Endothelial cell of umbilical vein (primary cell): ENCODE measurements around the gene TSPOAP1. TPM values are rescaled to one million over a fixed set of nuclear protein-coding genes. Genes with fewer than 3 reads are reported as not detected.

Experiments used
- BruUV-seq: library from RNA; stranded (reverse); fragments of 400-500 nt; replicated peaks from 2 replicates; lab custom pipeline; 2021; lab: Mats Ljungman, UMichigan
- CTCF ChIA-PET: fragments of 300-600, 350-600 bp; sonication (Branson Sonifier 250); formaldehyde crosslinking; loops from one replicate; lab custom pipeline; 2021; ENCODE audit warnings: antibody characterized with exemption, inconsistent platforms; lab: Charles Lee
- POLR2A ChIA-PET: fragments of 300-600, 350-600 bp; sonication (Branson Sonifier 250); formaldehyde crosslinking; loops from one replicate; lab custom pipeline; 2021; ENCODE audit warnings: antibody characterized with exemption, inconsistent platforms; lab: Charles Lee
- DNase-seq: peaks from one replicate; pipeline ENCODE4 v3.0.0-alpha.2; 2011; ENCODE audit warnings: low read depth, low spot score
- FAIRE-seq: peaks from 2 replicates; lab custom pipeline; 2011; peaks lifted over from hg19 to GRCh38; lab: Jason Lieb, UNC
- H2AFZ ChIP-seq: 2 replicates; pipeline ENCODE4 v1.6.0; 2012; ENCODE audit warnings: low read depth, low read length, control low read depth, inconsistent platforms
- H3K27ac ChIP-seq: 2 replicates; pipeline ENCODE4 v1.5.1; 2011; ENCODE audit warnings: low read depth, mild to moderate bottlenecking, control low read depth, low read length, moderate library complexity; ENCODE audit not compliant: insufficient read depth
- H3K27me3 ChIP-seq, 2 experiments: 2 replicates each; pipeline versions ENCODE4 v1.6.0 to v1.6.1; 2011; ENCODE audit warnings: low read length in 2 of 2, mixed read lengths in 1 of 2; ENCODE audit not compliant: control insufficient read depth in 2 of 2, insufficient read depth in 2 of 2
- H3K36me3 ChIP-seq, 2 experiments: 2 replicates in 1 of 2; 3 replicates in 1 of 2; pipeline ENCODE4 v1.5.1; 2011; ENCODE audit warnings: low read length in 2 of 2, mild to moderate bottlenecking in 1 of 2, moderate library complexity in 1 of 2; ENCODE audit not compliant: control insufficient read depth in 2 of 2, insufficient read depth in 2 of 2; ENCODE audit errors: extremely low read depth in 1 of 2
- H3K4me1 ChIP-seq: 3 replicates; pipeline ENCODE4 v1.5.1; 2011; ENCODE audit warnings: mild to moderate bottlenecking, low read length; ENCODE audit not compliant: control insufficient read depth, insufficient read depth; ENCODE audit errors: extremely low read depth
- H3K4me2 ChIP-seq: 2 replicates; pipeline ENCODE4 v1.6.1; 2011; ENCODE audit warnings: low read length, control low read depth, mixed read lengths; ENCODE audit not compliant: insufficient read depth
- H3K4me3 ChIP-seq, 3 experiments: fragments of 200-600 bp in 1 of 3; sonication (generic), shearing (Covaris generic) in 1 of 3; replicated peaks in 1 of 3; 2 replicates each; pipeline ENCODE4 v1.5.1; 2011 to 2016; ENCODE audit warnings: control low read depth in 3 of 3, low read length in 3 of 3, mild to moderate bottlenecking in 2 of 3, inconsistent platforms in 1 of 3, low read depth in 1 of 3, moderate library complexity in 1 of 3; ENCODE audit not compliant: insufficient read depth in 1 of 3
- H3K79me2 ChIP-seq: 2 replicates; pipeline ENCODE4 v1.6.0; 2012; ENCODE audit warnings: low read length, inconsistent platforms; ENCODE audit not compliant: control insufficient read depth, insufficient read depth
- H3K9ac ChIP-seq: replicated peaks from 2 replicates; pipeline ENCODE3; 2011; ENCODE audit warnings: low read length, control low read depth; ENCODE audit not compliant: insufficient read depth; ENCODE audit errors: extremely low read depth
- H3K9me1 ChIP-seq: replicated peaks from 3 replicates; pipeline ENCODE4 v1.6.0; 2011; ENCODE audit warnings: mild to moderate bottlenecking, low read length; ENCODE audit not compliant: control insufficient read depth, insufficient read depth; ENCODE audit errors: extremely low read depth
- H3K9me3 ChIP-seq: replicated peaks from 2 replicates; pipeline ENCODE4 v1.5.1; 2012; ENCODE audit warnings: low read length, inconsistent platforms; ENCODE audit not compliant: control insufficient read depth, insufficient read depth
- H4K20me1 ChIP-seq: replicated peaks from 2 replicates; pipeline ENCODE3; 2011; ENCODE audit warnings: mild to moderate bottlenecking, low read length; ENCODE audit not compliant: control insufficient read depth, insufficient read depth; ENCODE audit errors: extremely low read depth
- EZH2 ChIP-seq: IDR thresholded peaks from 2 replicates; pipeline ENCODE4 v1.6.1; 2012; ENCODE audit warnings: borderline replicate concordance, low read depth, mild to moderate bottlenecking, moderate library complexity, low read length, inconsistent platforms; ENCODE audit not compliant: severe bottlenecking
- FOS ChIP-seq: IDR thresholded peaks from 2 replicates; pipeline ENCODE4 v1.6.1; 2011; ENCODE audit warnings: mild to moderate bottlenecking, low read length, moderate library complexity, borderline replicate concordance; ENCODE audit not compliant: insufficient read depth
- GATA2 ChIP-seq: IDR thresholded peaks from 2 replicates; pipeline ENCODE4 v1.7.0; 2011; ENCODE audit warnings: low read depth, mild to moderate bottlenecking, moderate library complexity, mixed read lengths, low read length; ENCODE audit not compliant: insufficient read length, insufficient read depth
- JUN ChIP-seq: IDR thresholded peaks from 2 replicates; pipeline ENCODE4 v1.6.1; 2011; ENCODE audit warnings: borderline replicate concordance, low read depth; ENCODE audit not compliant: insufficient read length, insufficient read depth
- MYC ChIP-seq: IDR thresholded peaks from one replicate; pipeline ENCODE4 v1.6.1; 2011; ENCODE audit warnings: mild to moderate bottlenecking, low read depth, low read length
- POLR2A ChIP-seq: IDR thresholded peaks from 2 replicates; pipeline ENCODE4 v1.6.1; 2012; ENCODE audit warnings: low read depth, mild to moderate bottlenecking, control low read depth, low read length
- POLR2AphosphoS5 ChIP-seq: IDR thresholded peaks from 2 replicates; pipeline ENCODE4 v1.6.1; 2012; ENCODE audit warnings: low read depth, mild to moderate bottlenecking, control low read depth, low read length, moderate library complexity; ENCODE audit not compliant: insufficient read depth
- dilution Hi-C: fragments of 300-500 bp; cut with MboI; formaldehyde crosslinking; loops from one replicate; pipeline ENCODE4 v1.15.0; 2019; ENCODE audit warnings: low sequenced_read_pairs; ENCODE audit not compliant: extremely low pct_ligation_motif_present
- intact Hi-C: fragments of 100-400 bp; cut with micrococcal nuclease; formaldehyde crosslinking; loops from one replicate; pipeline ENCODE4 v1.10.0; 2022
- polyA plus RNA-seq, 4 experiments: library from polyadenylated mRNA; depleted of rRNA in 3 of 4; stranded (reverse) in 3 of 4; unstranded in 1 of 4; fragments of >200 nt; gene quantifications; 2 replicates each; pipeline versions ENCODE4 v1.2.1 to v1.2.3, GENCODE V29; 2011 to 2012; ENCODE audit warnings: missing spikeins in 1 of 4
- total RNA-seq: library from RNA; stranded (reverse); gene quantifications from 2 replicates; pipeline ENCODE4 v1.2.3, GENCODE V29; 2021
- TF ChIP-seq, protein P1 (sequence below): IDR thresholded peaks from 2 replicates; pipeline ENCODE4 v1.6.1; 2011; ENCODE audit not compliant: insufficient read depth, insufficient read length

TSPOAP1 gene
- total and polyA plus RNA-seq, 2 donors (not counting 3 experiments of a cell fraction or from before 2014, with no cell fraction given), result not detected

DNA sequence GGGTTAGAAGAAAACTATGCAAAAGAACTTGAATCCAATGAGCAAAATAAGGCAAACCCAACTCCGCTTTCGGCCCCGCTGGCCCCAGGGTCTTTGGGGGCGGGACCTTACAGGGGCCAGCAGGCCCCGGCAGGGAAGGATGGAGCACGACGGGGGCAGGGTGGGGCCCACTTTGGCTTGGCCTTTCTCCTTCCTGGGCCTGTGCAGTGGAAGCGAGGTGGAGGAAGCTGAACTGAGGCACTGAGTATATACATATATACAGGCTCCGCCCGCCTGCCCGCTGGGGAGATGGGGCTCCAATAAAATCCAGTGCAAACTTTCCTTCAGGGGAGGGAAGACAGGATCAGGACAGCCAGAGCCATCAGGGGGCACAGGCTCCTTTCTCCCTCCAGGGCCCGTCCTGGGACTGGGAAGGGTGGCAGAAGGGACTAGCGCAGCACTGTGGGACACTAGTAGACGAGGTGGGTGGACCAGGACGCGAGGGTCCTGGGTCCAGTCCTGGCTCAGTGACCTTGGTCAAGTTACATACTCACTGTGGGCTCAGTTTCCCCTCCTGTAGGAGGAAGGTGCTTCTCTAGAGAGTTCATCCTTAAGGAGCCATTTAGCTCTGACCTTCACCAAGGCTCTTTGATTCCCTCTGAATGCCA, 27.0 kb downstream of the TSPOAP1 start:
- Histone ChIP-seq H3K27me3 (peaks cover 2 to 6% of the 10 kb centered on the region in 2 experiments), H3K9me1 (no peaks in the 10 kb centered on the region), H3K4me2 (no peak overlapping the region), H3K4me1 (no peaks in the 10 kb centered on the region), H3K9ac (no peak overlapping the region), H3K4me3 (no peak overlapping the region), H3K27ac (no peak overlapping the region), H2AFZ (no peak overlapping the region), H3K79me2 (no peaks in the 10 kb centered on the region), H3K36me3 (no peaks in the 10 kb centered on the region), H3K9me3 (no peaks in the 10 kb centered on the region), H4K20me1 (no peaks in the 10 kb centered on the region)
- dilution Hi-C loops, result no loop called here
- CTCF ChIA-PET, result interaction anchor here (2.4 kb wide), 1 partner anchor 16 kb away, joined by 8 read pairs; no protein-coding TSS in a partner anchor
- POLR2A ChIA-PET, result no interaction called here
- FAIRE-seq (no peak), DNase-seq (no peak)
- intact Hi-C loops, result no loop called here
- no TSS peak for BruUV-seq
- TF ChIP-seq POLR2AphosphoS5 (no peak), MYC (no peak), GATA2 (no peak), JUN (no peak), FOS (no peak), POLR2A (no peak), EZH2 (no peak)
- TF ChIP-seq, protein P1, sequence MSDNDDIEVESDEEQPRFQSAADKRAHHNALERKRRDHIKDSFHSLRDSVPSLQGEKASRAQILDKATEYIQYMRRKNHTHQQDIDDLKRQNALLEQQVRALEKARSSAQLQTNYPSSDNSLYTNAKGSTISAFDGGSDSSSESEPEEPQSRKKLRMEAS, result no peak
